Brain microvascular endothelial cell (primary cell): ENCODE results near the gene PSMD14.

Source experiments
- DNase-seq: peaks from one replicate; pipeline ENCODE4 v3.0.0-alpha.2; 2020
- H3K27ac ChIP-seq: fragments of 250-450 bp; sonication (Bioruptor Pico); 2 replicates; pipeline ENCODE4 v1.5.1; 2020; ENCODE audit warnings: mild to moderate bottlenecking, moderate library complexity
- H3K27me3 ChIP-seq: fragments of 250-450 bp; sonication (Bioruptor Pico); replicated peaks from 2 replicates; pipeline ENCODE4 v1.5.1; 2020; ENCODE audit warnings: mild to moderate bottlenecking
- H3K36me3 ChIP-seq: fragments of 250-450 bp; sonication (Bioruptor Pico); replicated peaks from 2 replicates; pipeline ENCODE4 v1.5.1; 2020; ENCODE audit warnings: mild to moderate bottlenecking
- H3K4me3 ChIP-seq: 2 replicates; pipeline ENCODE4 v1.5.1; 2011; ENCODE audit warnings: low read depth, mild to moderate bottlenecking, control low read depth, low read length, moderate library complexity
- in situ Hi-C: cut with HindIII; loops from 2 replicates; pipeline ENCODE4 v1.10.0; 2017; ENCODE audit warnings: low sequenced_read_pairs, low pct_ligation_motif_present
- TF ChIP-seq, protein P1 (sequence below): IDR thresholded peaks from 2 replicates; pipeline ENCODE4 v1.5.1; 2011; ENCODE audit warnings: low read depth, mild to moderate bottlenecking, moderate library complexity, low read length, control low read depth, inconsistent platforms; ENCODE audit errors: missing control alignments

Gene PSMD14

GRCh38 chr2:161382747-161383146 is 74.5 kb downstream of the PSMD14 start:
- TF ChIP-seq, protein P1, sequence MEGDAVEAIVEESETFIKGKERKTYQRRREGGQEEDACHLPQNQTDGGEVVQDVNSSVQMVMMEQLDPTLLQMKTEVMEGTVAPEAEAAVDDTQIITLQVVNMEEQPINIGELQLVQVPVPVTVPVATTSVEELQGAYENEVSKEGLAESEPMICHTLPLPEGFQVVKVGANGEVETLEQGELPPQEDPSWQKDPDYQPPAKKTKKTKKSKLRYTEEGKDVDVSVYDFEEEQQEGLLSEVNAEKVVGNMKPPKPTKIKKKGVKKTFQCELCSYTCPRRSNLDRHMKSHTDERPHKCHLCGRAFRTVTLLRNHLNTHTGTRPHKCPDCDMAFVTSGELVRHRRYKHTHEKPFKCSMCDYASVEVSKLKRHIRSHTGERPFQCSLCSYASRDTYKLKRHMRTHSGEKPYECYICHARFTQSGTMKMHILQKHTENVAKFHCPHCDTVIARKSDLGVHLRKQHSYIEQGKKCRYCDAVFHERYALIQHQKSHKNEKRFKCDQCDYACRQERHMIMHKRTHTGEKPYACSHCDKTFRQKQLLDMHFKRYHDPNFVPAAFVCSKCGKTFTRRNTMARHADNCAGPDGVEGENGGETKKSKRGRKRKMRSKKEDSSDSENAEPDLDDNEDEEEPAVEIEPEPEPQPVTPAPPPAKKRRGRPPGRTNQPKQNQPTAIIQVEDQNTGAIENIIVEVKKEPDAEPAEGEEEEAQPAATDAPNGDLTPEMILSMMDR, result no peak
- no peaks in the 10 kb centered on the region for H3K27me3 ChIP-seq
- in situ Hi-C loops, result no loop called here
- H3K36me3 ChIP-seq, result no peaks in the 10 kb centered on the region
- H3K4me3 ChIP-seq, result no peak overlapping the region
- DNase-seq, result no peak
- no peak overlapping the region for H3K27ac ChIP-seq

GRCh38 chr2:161384864-161385263 is 76.6 kb downstream of the PSMD14 start:
- Histone ChIP-seq H3K4me3 (no peak overlapping the region), H3K27me3 (no peaks in the 10 kb centered on the region), H3K36me3 (no peaks in the 10 kb centered on the region), H3K27ac (no peak overlapping the region)
- in situ Hi-C loops, result no loop called here
- no peak for DNase-seq
- TF ChIP-seq, protein P1, result no peak

GRCh38 chr2:161386228-161386824 is 78.1 kb downstream of the PSMD14 start:
- in situ Hi-C loops, result no loop called here
- Histone ChIP-seq H3K27ac (no peak overlapping the region), H3K4me3 (no peak overlapping the region), H3K27me3 (no peaks in the 10 kb centered on the region), H3K36me3 (no peaks in the 10 kb centered on the region)
- TF ChIP-seq, protein P1, result no peak
- no peak for DNase-seq

DNA sequence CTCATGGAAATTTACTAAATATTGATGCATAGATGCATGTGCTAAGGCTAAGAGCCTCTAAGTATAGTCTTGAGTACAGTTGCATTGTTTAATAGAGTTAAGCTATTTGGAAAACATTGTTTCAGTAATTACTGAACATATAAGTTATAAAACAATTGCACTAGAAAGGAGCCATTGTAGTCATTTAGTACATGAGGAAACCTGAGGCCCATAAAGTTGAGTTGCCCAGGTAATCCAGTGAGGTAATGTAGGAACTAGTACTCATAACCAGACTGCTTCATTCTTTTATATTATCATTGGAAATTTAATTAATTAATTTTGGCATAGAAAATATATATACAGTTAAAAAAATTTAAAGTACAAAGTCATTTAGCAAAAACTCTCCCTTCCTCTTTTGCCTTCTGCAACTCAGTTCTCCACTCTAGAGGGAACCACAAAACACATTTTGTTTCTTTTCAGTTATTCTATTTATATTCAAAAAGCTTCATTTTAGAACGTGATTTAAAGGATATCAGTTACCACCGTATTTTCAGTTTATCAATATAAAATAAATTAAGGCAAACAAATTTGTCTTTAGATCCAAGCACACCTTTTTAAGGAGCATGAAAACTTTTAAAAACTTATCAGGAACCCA is 80.0 kb downstream of the PSMD14 start:
- Histone ChIP-seq H3K4me3 (no peak overlapping the region), H3K27me3 (no peaks in the 10 kb centered on the region), H3K27ac (no peak overlapping the region), H3K36me3 (no peaks in the 10 kb centered on the region)
- DNase-seq, result no peak
- in situ Hi-C loops, result no loop called here
- TF ChIP-seq, protein P1, result no peak

DNA sequence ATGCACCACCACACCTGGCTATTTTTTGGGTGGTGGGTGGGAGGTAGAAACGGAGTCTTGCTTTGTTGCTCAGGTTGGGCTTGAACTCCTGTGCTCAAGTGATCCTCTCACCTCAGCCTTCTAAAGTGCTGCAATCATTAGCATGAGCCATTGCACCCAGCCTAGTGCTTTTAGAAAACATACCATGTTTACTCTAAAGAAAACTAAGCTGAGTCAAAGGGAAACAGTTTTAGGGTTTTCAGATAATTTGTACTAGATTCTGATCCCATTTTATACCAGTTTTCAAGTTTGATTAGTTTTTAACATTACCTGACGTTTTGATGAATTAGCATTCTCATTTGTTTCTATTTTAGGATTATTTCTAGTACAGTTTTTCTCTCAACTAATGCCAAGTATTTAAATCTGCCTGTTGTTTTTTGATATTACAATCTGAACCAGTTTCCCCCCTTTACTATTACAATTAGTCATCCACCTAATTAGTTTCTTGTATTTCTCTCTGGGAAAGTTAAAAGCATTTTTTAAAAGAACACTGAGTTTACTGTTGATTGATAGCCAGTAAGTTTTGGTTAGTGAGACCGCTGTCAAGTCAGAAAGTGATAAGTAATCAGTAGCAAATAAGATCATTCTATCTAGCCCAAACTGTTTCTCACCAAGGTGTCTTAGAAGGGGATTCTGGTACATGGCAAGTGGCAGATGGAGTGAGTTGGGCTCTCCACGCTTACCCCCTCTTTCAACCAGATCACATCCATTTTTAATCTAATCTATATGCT is 83.7 kb downstream of the PSMD14 start:
- in situ Hi-C loops, result no loop called here
- DNase-seq, result no peak
- Histone ChIP-seq H3K4me3 (no peak overlapping the region), H3K27ac (no peak overlapping the region), H3K27me3 (no peaks in the 10 kb centered on the region), H3K36me3 (peaks cover 13% of the 10 kb centered on the region)
- TF ChIP-seq, protein P1, result no peak
